H9 (cell line): ENCODE data around the gene RDM1. TPM values are rescaled to one million over a fixed set of nuclear protein-coding genes. Genes with fewer than 3 reads are reported as not detected.

Experiments used
- DNase-seq: peaks from one replicate; pipeline ENCODE4 v3.0.0-alpha.2; 2017
- H2AFZ ChIP-seq: one replicate; pipeline ENCODE4 v1.6.1; 2013; ENCODE audit warnings: mild to moderate bottlenecking, low read length, control low read depth, moderate library complexity
- H2AK5ac ChIP-seq: 2 replicates; pipeline ENCODE4 v1.6.1; 2013; ENCODE audit warnings: low read length, control low read depth, mixed read lengths; ENCODE audit not compliant: insufficient read length
- H2BK120ac ChIP-seq: one replicate; pipeline ENCODE4 v1.6.1; 2013; ENCODE audit warnings: low read depth, mild to moderate bottlenecking, low read length, control low read depth, inconsistent platforms; ENCODE audit not compliant: poor library complexity, severe bottlenecking
- H2BK12ac ChIP-seq: 2 replicates; pipeline ENCODE4 v1.6.1; 2013; ENCODE audit warnings: low read length, control low read depth, mixed read lengths, low read depth; ENCODE audit not compliant: insufficient read length
- H2BK15ac ChIP-seq: 2 replicates; pipeline ENCODE4 v1.6.1; 2013; ENCODE audit warnings: low read depth, low read length, control low read depth
- H2BK20ac ChIP-seq: one replicate; pipeline ENCODE4 v1.6.1; 2013; ENCODE audit warnings: low read depth, mild to moderate bottlenecking, low read length, control low read depth, inconsistent platforms; ENCODE audit not compliant: poor library complexity, severe bottlenecking
- H2BK5ac ChIP-seq: 2 replicates; pipeline ENCODE4 v1.6.1; 2013; ENCODE audit warnings: low read length, control low read depth, mixed read lengths; ENCODE audit not compliant: insufficient read length
- H3K14ac ChIP-seq: 2 replicates; pipeline ENCODE4 v1.6.1; 2013; ENCODE audit warnings: low read length, control low read depth; ENCODE audit not compliant: insufficient read depth
- H3K18ac ChIP-seq: 2 replicates; pipeline ENCODE4 v1.6.1; 2013; ENCODE audit warnings: low read depth, mild to moderate bottlenecking, mixed read lengths, low read length, control low read depth; ENCODE audit not compliant: insufficient read length
- H3K23ac ChIP-seq: 2 replicates; pipeline ENCODE4 v1.6.1; 2013; ENCODE audit warnings: low read length, control low read depth, mixed read lengths, low read depth; ENCODE audit not compliant: insufficient read length
- H3K23me2 ChIP-seq: 2 replicates; pipeline ENCODE4 v1.6.1; 2013; ENCODE audit warnings: low read depth, mild to moderate bottlenecking, mixed read lengths, low read length, control low read depth; ENCODE audit not compliant: insufficient read length, poor library complexity, severe bottlenecking
- H3K27ac ChIP-seq: 2 replicates; pipeline ENCODE4 v1.5.1; 2013; ENCODE audit warnings: low read length, control low read depth, mixed read lengths, low read depth; ENCODE audit not compliant: insufficient read length
- H3K27me3 ChIP-seq: 2 replicates; pipeline ENCODE4 v1.6.1; 2013; ENCODE audit warnings: low read length, control low read depth, inconsistent platforms; ENCODE audit not compliant: insufficient read depth
- H3K4ac ChIP-seq: 2 replicates; pipeline ENCODE4 v1.6.1; 2013; ENCODE audit warnings: low read depth, mild to moderate bottlenecking, control low read depth, inconsistent platforms, low read length, moderate library complexity
- H3K4me1 ChIP-seq: 2 replicates; pipeline ENCODE4 v1.6.1; 2013; ENCODE audit warnings: low read length, control low read depth, inconsistent platforms; ENCODE audit not compliant: insufficient read depth
- H3K4me2 ChIP-seq: 2 replicates; pipeline ENCODE4 v1.6.1; 2013; ENCODE audit warnings: low read length, control low read depth, mixed read lengths; ENCODE audit not compliant: insufficient read length, insufficient read depth
- H3K56ac ChIP-seq: 2 replicates; pipeline ENCODE4 v1.6.1; 2013; ENCODE audit warnings: low read depth, mild to moderate bottlenecking, mixed read lengths, low read length, control low read depth; ENCODE audit not compliant: insufficient read length
- H3K79me1 ChIP-seq: 2 replicates; pipeline ENCODE4 v1.6.1; 2013; ENCODE audit warnings: low read depth, mild to moderate bottlenecking, moderate library complexity, low read length, control low read depth, inconsistent platforms; ENCODE audit not compliant: insufficient read depth, poor library complexity, severe bottlenecking
- H3K79me2 ChIP-seq: 2 replicates; pipeline ENCODE4 v1.6.1; 2013; ENCODE audit warnings: low read length, control low read depth, inconsistent platforms; ENCODE audit not compliant: insufficient read depth
- H3K9ac ChIP-seq: 2 replicates; pipeline ENCODE4 v1.6.1; 2013; ENCODE audit warnings: low read length, control low read depth, mixed read lengths; ENCODE audit not compliant: insufficient read length; ENCODE audit errors: extremely low read depth
- H3K9me3 ChIP-seq: one replicate; pipeline ENCODE4 v1.6.1; 2013; ENCODE audit warnings: low read depth, low read length, inconsistent platforms; ENCODE audit not compliant: control insufficient read depth
- H3T11ph ChIP-seq: one replicate; pipeline ENCODE4 v1.6.1; 2013; ENCODE audit warnings: mild to moderate bottlenecking, low read length, control low read depth, inconsistent platforms
- H4K20me1 ChIP-seq: one replicate; pipeline ENCODE4 v1.6.1; 2013; ENCODE audit not compliant: control insufficient read depth, insufficient read length, insufficient read depth
- H4K5ac ChIP-seq: 2 replicates; pipeline ENCODE4 v1.6.1; 2013; ENCODE audit warnings: low read depth, mild to moderate bottlenecking, mixed read lengths, low read length, control low read depth; ENCODE audit not compliant: insufficient read length
- H4K8ac ChIP-seq: replicated peaks from 2 replicates; pipeline ENCODE4 v1.6.1; 2013; ENCODE audit warnings: low read length, control low read depth, mixed read lengths, low read depth; ENCODE audit not compliant: insufficient read length
- H4K91ac ChIP-seq: 2 replicates; pipeline ENCODE4 v1.6.1; 2013; ENCODE audit warnings: low read depth, mild to moderate bottlenecking, moderate library complexity, mixed read lengths, low read length, control low read depth; ENCODE audit not compliant: insufficient read length
- H3K27ac Mint-ChIP-seq, 3 experiments: 2 replicates in 2 of 3; 3 replicates in 1 of 3; pipeline ENCODE4 v1.8.0; 2020 to 2021; ENCODE audit warnings: mixed read lengths in 3 of 3, mild to moderate bottlenecking in 1 of 3, moderate library complexity in 1 of 3
- H3K27me3 Mint-ChIP-seq: 2 replicates; pipeline ENCODE4 v1.8.0; 2021; ENCODE audit warnings: low read depth, mild to moderate bottlenecking, moderate library complexity, mixed read lengths
- H3K36me3 Mint-ChIP-seq, 3 experiments: 2 replicates in 2 of 3; 3 replicates in 1 of 3; pipeline ENCODE4 v1.8.0; 2020 to 2021; ENCODE audit warnings: low read depth in 3 of 3, mixed read lengths in 3 of 3; ENCODE audit not compliant: insufficient read depth in 1 of 3
- H3K4me1 Mint-ChIP-seq, 2 experiments: 2 replicates each; pipeline ENCODE4 v1.8.0; 2020; ENCODE audit warnings: mixed read lengths in 2 of 2
- H3K4me3 Mint-ChIP-seq, 2 experiments: 2 replicates in 1 of 2; 3 replicates in 1 of 2; pipeline ENCODE4 v1.8.0; 2020 to 2021; ENCODE audit warnings: mild to moderate bottlenecking in 2 of 2, mixed read lengths in 2 of 2, moderate library complexity in 1 of 2
- H3K9me3 Mint-ChIP-seq, 2 experiments: 2 replicates in 1 of 2; 3 replicates in 1 of 2; pipeline ENCODE4 v1.8.0; 2020; ENCODE audit warnings: mild to moderate bottlenecking in 2 of 2, mixed read lengths in 2 of 2, moderate library complexity in 1 of 2
- CTCF ChIP-seq: fragments of 200-600 bp; sonication (generic); conservative IDR thresholded peaks from 3 replicates; pipeline ENCODE4 v1.8.0; 2021; ENCODE audit warnings: antibody characterized with exemption, mild to moderate bottlenecking
- whole genome bisulfite sequencing: extraction: QIAGEN DNeasy Blood & Tissue Kit; methylation state at CpG from one replicate; pipeline ENCODE4 v1.1.7; 2013; ENCODE audit warnings: missing lambda C conversion rate, low lambda C conversion rate, mixed read lengths; ENCODE audit not compliant: insufficient read length; ENCODE audit errors: extremely low coverage; 5-methylcytosine and 5-hydroxymethylcytosine counted together
- total RNA-seq: library from RNA; stranded (reverse); gene quantifications from 2 replicates; pipeline ENCODE4 v1.2.1, GENCODE V29; 2021

The RDM1 gene
- total RNA-seq, 1 experiment from 2014 or later, result 9.0 TPM

DNA sequence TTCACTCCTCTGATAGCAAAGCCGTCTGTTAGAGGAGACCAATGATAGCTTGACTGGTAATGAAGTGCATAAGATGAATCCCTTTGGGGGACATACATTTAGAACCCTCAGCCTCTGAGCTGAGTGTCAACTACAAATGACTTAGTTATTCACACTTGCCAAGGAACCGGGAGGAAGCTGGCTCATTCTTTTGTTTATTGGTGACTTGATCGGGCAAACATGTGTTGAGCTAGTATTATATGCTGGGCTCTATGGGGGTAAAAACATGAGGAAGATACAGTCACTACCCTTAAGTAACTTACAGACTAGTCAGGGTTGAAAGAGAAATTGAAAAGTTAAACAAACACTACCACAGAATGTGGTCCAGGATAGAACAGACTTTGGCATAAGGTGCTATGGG is 47.8 kb upstream of the RDM1 start:
- Histone ChIP-seq H3T11ph (no peak overlapping the region), H2BK12ac (no peak overlapping the region), H3K14ac (no peak overlapping the region), H3K79me2 (no peaks in the 10 kb centered on the region), H2BK5ac (no peak overlapping the region), H3K27me3 (no peaks in the 10 kb centered on the region), H3K4me1 (no peaks in the 10 kb centered on the region), H3K18ac (no peak overlapping the region), H4K8ac (no peak overlapping the region), H2BK15ac (no peak overlapping the region), H2BK20ac (no peak overlapping the region), H2BK120ac (no peak overlapping the region), H2AFZ (no peak overlapping the region), H3K9me3 (no peaks in the 10 kb centered on the region), H3K27ac (no peak overlapping the region), H3K56ac (no peak overlapping the region), H3K4ac (no peak overlapping the region), H2AK5ac (no peak overlapping the region), H4K91ac (no peak overlapping the region), H3K79me1 (no peaks in the 10 kb centered on the region), H3K4me2 (no peak overlapping the region), H3K23ac (no peak overlapping the region), H3K23me2 (no peaks in the 10 kb centered on the region), H3K9ac (no peak overlapping the region), H4K20me1 (no peaks in the 10 kb centered on the region), H4K5ac (no peak overlapping the region)
- no peaks in the 10 kb centered on the region for H3K9me3 Mint-ChIP-seq
- peaks cover 2% of the 10 kb centered on the region for H3K27me3 Mint-ChIP-seq
- no peaks in the 10 kb centered on the region for H3K36me3 Mint-ChIP-seq
- H3K27ac Mint-ChIP-seq, result no peak overlapping the region
- H3K4me3 Mint-ChIP-seq, result no peak overlapping the region
- peaks cover 3 to 5% of the 10 kb centered on the region in 2 experiments; a peak in 2 of 4 replicates for H3K4me1 Mint-ChIP-seq
- DNase-seq, result no peak
- no peak for TF ChIP-seq CTCF
- WGBS, result no CpG with 5 or more reads among the region's 3 CpGs
